GM12878 (cell line): Measurements from ENCODE around the gene TANC1. TPM values are rescaled to one million over a fixed set of nuclear protein-coding genes. Genes with fewer than 3 reads are reported as not detected.

ENCODE experiments used
- ATAC-seq: fragments of 200-7000 bp; cut with Tn5 transposase; 3 replicates; pipeline ENCODE4 v1.9.1; 2020; ENCODE audit warnings: mild to moderate bottlenecking, moderate library complexity
- BruUV-seq: library from RNA; stranded (reverse); fragments of 400-500 nt; replicated peaks from 2 replicates; lab custom pipeline; 2021; lab: Mats Ljungman, UMichigan
- CTCF ChIA-PET: fragments of 300-600 bp; sonication (Branson Sonifier 250); formaldehyde crosslinking; extraction: SDS; loops from one replicate; lab custom pipeline; 2021; ENCODE audit warnings: inconsistent platforms; lab: Yijun Ruan, JAX
- POLR2A ChIA-PET: fragments of 350-600 bp; formaldehyde crosslinking; extraction: SDS; loops from one replicate; lab custom pipeline; 2021; ENCODE audit warnings: inconsistent platforms; lab: Charles Lee
- RAD21 ChIA-PET: fragments of 300-600 bp; sonication (Branson Sonifier 250); formaldehyde crosslinking; loops from one replicate; lab custom pipeline; 2023; ENCODE audit warnings: antibody characterized with exemption; ENCODE audit not compliant: unreplicated experiment; lab: Charles Lee
- SMC1A ChIA-PET: fragments of 300-600 bp; sonication (Branson Sonifier 250); formaldehyde crosslinking; loops from one replicate; lab custom pipeline; 2023; ENCODE audit not compliant: unreplicated experiment, uncharacterized antibody; lab: Charles Lee
- DNase-seq: peaks from one replicate; pipeline ENCODE4 v3.0.0-alpha.2; 2011; ENCODE audit warnings: low read depth, low spot score
- FAIRE-seq: peaks from 3 replicates; lab custom pipeline; 2011; peaks lifted over from hg19 to GRCh38; lab: Jason Lieb, UNC
- H2AFZ ChIP-seq: 2 replicates; pipeline ENCODE4 v1.6.0; 2011; ENCODE audit warnings: low read depth, low read length, control low read depth; ENCODE audit not compliant: control insufficient read depth
- H3K27ac ChIP-seq: 2 replicates; pipeline ENCODE4 v1.5.1; 2011; ENCODE audit warnings: control low read depth; ENCODE audit not compliant: control insufficient read depth, insufficient read depth
- H3K27me3 ChIP-seq, 2 experiments: replicated peaks in 1 of 2; 2 replicates each; pipeline versions ENCODE4 v1.6.0 to v1.6.1; 2011; ENCODE audit warnings: low read length in 1 of 2; ENCODE audit not compliant: control insufficient read depth in 2 of 2, insufficient read depth in 2 of 2
- H3K36me3 ChIP-seq, 2 experiments: 2 replicates each; pipeline ENCODE4 v1.5.1; 2011; ENCODE audit warnings: low read length in 1 of 2; ENCODE audit not compliant: control insufficient read depth in 2 of 2, insufficient read depth in 2 of 2
- H3K4me1 ChIP-seq: 2 replicates; pipeline ENCODE4 v1.6.1; 2011; ENCODE audit warnings: mild to moderate bottlenecking, low read length, moderate library complexity, mixed read lengths; ENCODE audit not compliant: control insufficient read depth, insufficient read depth
- H3K4me2 ChIP-seq: 2 replicates; pipeline ENCODE4 v1.6.0; 2011; ENCODE audit warnings: control low read depth; ENCODE audit not compliant: control insufficient read depth, insufficient read depth
- H3K4me3 ChIP-seq: fragments of 200-600 bp; sonication (generic); 2 replicates; pipeline ENCODE4 v1.5.1; 2016
- H3K79me2 ChIP-seq: 2 replicates; pipeline ENCODE4 v1.6.0; 2011; ENCODE audit warnings: low read length; ENCODE audit not compliant: control insufficient read depth, insufficient read depth
- H3K9ac ChIP-seq: 2 replicates; pipeline ENCODE4 v1.8.0; 2011; ENCODE audit warnings: low read length, control low read depth, mixed read lengths; ENCODE audit not compliant: control insufficient read depth, insufficient read depth
- H3K9me3 ChIP-seq: replicated peaks from 3 replicates; pipeline ENCODE4 v1.5.1; 2011; ENCODE audit warnings: mild to moderate bottlenecking, low read length; ENCODE audit not compliant: control insufficient read depth, insufficient read depth
- H4K20me1 ChIP-seq: 2 replicates; pipeline ENCODE4 v1.6.0; 2011; ENCODE audit not compliant: control insufficient read depth, insufficient read depth
- ETV6 ChIP-seq, 2 experiments: fragments of 450-650 bp in 1 of 2; IDR thresholded peaks in 1 of 2; conservative IDR thresholded peaks in 1 of 2; 2 replicates each; pipeline ENCODE4 v1.6.1; 2014; ENCODE audit warnings: antibody characterized with exemption in 1 of 2, borderline replicate concordance in 1 of 2, low read depth in 1 of 2, mild to moderate bottlenecking in 1 of 2, moderate library complexity in 1 of 2
- JUNB ChIP-seq: IDR thresholded peaks from 2 replicates; pipeline ENCODE4 v1.6.1; 2016; ENCODE audit warnings: antibody characterized with exemption, mild to moderate bottlenecking
- POLR2AphosphoS5 ChIP-seq: IDR thresholded peaks from 2 replicates; pipeline ENCODE4 v1.6.1; 2011; ENCODE audit warnings: mild to moderate bottlenecking, low read length, inconsistent platforms
- RB1 ChIP-seq: fragments of 450-650 bp; formaldehyde crosslinking; IDR thresholded peaks from 2 replicates; pipeline ENCODE4 v1.6.1; 2017; ENCODE audit warnings: mild to moderate bottlenecking, borderline replicate concordance
- REST ChIP-seq: IDR thresholded peaks from 2 replicates; pipeline ENCODE4 v1.6.1; 2012; ENCODE audit warnings: mild to moderate bottlenecking, low read depth, low read length
- RUNX3 ChIP-seq: IDR thresholded peaks from 2 replicates; pipeline ENCODE4 v1.6.1; 2012; ENCODE audit warnings: low read length, inconsistent platforms
- SKIL ChIP-seq: fragments of 450-650 bp; IDR thresholded peaks from 2 replicates; pipeline ENCODE4 v1.6.1; 2017; ENCODE audit warnings: mild to moderate bottlenecking, low read depth, inconsistent platforms; ENCODE audit not compliant: poor library complexity, severe bottlenecking
- USF2 ChIP-seq: IDR thresholded peaks from 2 replicates; pipeline ENCODE4 v1.6.1; 2011; ENCODE audit warnings: low read depth, low read length, improper control_type of control experiment, borderline replicate concordance
- ZBTB33 ChIP-seq: fragments of 450-650 bp; IDR thresholded peaks from 2 replicates; pipeline ENCODE4 v1.6.1; 2017; ENCODE audit warnings: mild to moderate bottlenecking
- ZNF24 ChIP-seq: fragments of 450-650 bp; IDR thresholded peaks from 2 replicates; pipeline ENCODE4 v1.6.1; 2017; ENCODE audit warnings: antibody characterized with exemption, mild to moderate bottlenecking
- ZZZ3 ChIP-seq: IDR thresholded peaks from 2 replicates; pipeline ENCODE4 v1.6.1; 2011; ENCODE audit warnings: low read depth; ENCODE audit not compliant: control insufficient read depth, insufficient read length
- WGBS: methylation state at CpG from one replicate; pipeline ENCODE4 v1.1.6; 2016; ENCODE audit warnings: low lambda C conversion rate; ENCODE audit not compliant: insufficient replicate concordance, insufficient coverage; ENCODE audit errors: missing lambda C conversion rate; 5-methylcytosine and 5-hydroxymethylcytosine counted together
- in situ Hi-C: fragments of 300-500 bp; cut with MboI; formaldehyde crosslinking; loops from 9 replicates; pipeline ENCODE4 v1.14.3; 2018; ENCODE audit warnings: mixed read lengths
- intact Hi-C: fragments of 100-400 bp; cut with micrococcal nuclease; formaldehyde crosslinking; loops from one replicate; pipeline ENCODE4 v1.14.2; 2022; ENCODE audit not compliant: unreplicated experiment
- polyA plus RNA-seq, 11 experiments: library from polyadenylated mRNA; depleted of rRNA in 4 of 11; unstranded in 6 of 11; stranded (reverse) in 5 of 11; fragments of >200 nt; fragmentation: Nextera tagmentation in 4 of 11; fragmentation: Illumina TruSeq in 1 of 11; extraction: Ambion mirVana in 4 of 11; extraction: Trizol in 1 of 11; gene quantifications; 1 replicate in 1 of 11; 2 replicates in 10 of 11; pipeline versions ENCODE4 v1.2.1 to v1.2.3, GENCODE V29; 2011 to 2016; ENCODE audit warnings: inconsistent platforms in 2 of 11, missing spikeins in 2 of 11, low read depth in 1 of 11
- total RNA-seq, 4 experiments: library from RNA; depleted of rRNA in 3 of 4; stranded (reverse); fragments of >200 nt in 3 of 4; fragmentation: Illumina TruSeq in 1 of 4; extraction: Trizol in 1 of 4; gene quantifications; 2 replicates each; pipeline versions ENCODE4 v1.2.1 to v1.2.3, GENCODE V29; 2013 to 2021

The TANC1 gene
- total and polyA plus RNA-seq, 10 of the 15 experiments (the other 5 are each of a cell fraction or from before 2014, with no cell fraction given), result 0.05 to 5.0 (median 0.34) TPM

- no peak overlapping the region for H3K27ac ChIP-seq
- H3K27me3 ChIP-seq, result no peaks in the 10 kb centered on the region; a peak in 2 of 4 replicates
- H3K79me2 ChIP-seq, result no peaks in the 10 kb centered on the region
- H3K4me3 ChIP-seq, result no peak overlapping the region
- SMC1A ChIA-PET, result no interaction called here
- H3K4me2 ChIP-seq, result no peak overlapping the region
- no peak overlapping the region for H3K9ac ChIP-seq
- FAIRE-seq (no peak), DNase-seq (no peak)
- BruUV-seq, result no TSS peak
- in situ Hi-C loops, result no loop called here
- no peaks in the 10 kb centered on the region for H3K9me3 ChIP-seq
- H3K36me3 ChIP-seq, result no peaks in the 10 kb centered on the region
- no peaks in the 10 kb centered on the region for H4K20me1 ChIP-seq
- 74% methylated on average over 12 of the region's 12 CpGs for WGBS
- H3K4me1 ChIP-seq, result no peaks in the 10 kb centered on the region
- POLR2A ChIA-PET, result no interaction called here
- TF ChIP-seq REST (no peak), ZNF24 (no peak), RUNX3 (no peak), ETV6 (conservative IDR thresholded peaks at IDR 0.05 in 1 of 2, IDR thresholded peaks at IDR 0.05 in 1 of 2; ENCODE audit: borderline replicate concordance in 1 of 2, low read depth in 1 of 2) (no peak), POLR2AphosphoS5 (no peak), ZBTB33 (no peak), ZZZ3 (no peak), RB1 (no peak), SKIL (no peak), JUNB (no peak), USF2 (no peak)
- TF ChIP-seq, all 136 proteins: peak for 0
- ChIA-PET CTCF (interaction anchor here (1.1 kb wide), 1 partner anchor 10 kb away, joined by 6 read pairs; no protein-coding TSS in a partner anchor), RAD21 (no interaction called here)
- intact Hi-C loops, result no loop called here
- no peak for ATAC-seq
- no peak overlapping the region for H2AFZ ChIP-seq
Measured at GRCh38 chr2:159108181-159108893, 139.9 kb downstream of the TANC1 start.
